Measurements from ENCODE around the gene CCSER1.

CCSER1 gene

GRCh38 chr4:90994851-90995574 is 867.8 kb downstream of the CCSER1 start:
- no peak overlapping the region for H3K4me3 ChIP-seq (ENCODE audit: control insufficient read depth, low read depth, low read length)
- TF ChIP-seq, protein P1, sequence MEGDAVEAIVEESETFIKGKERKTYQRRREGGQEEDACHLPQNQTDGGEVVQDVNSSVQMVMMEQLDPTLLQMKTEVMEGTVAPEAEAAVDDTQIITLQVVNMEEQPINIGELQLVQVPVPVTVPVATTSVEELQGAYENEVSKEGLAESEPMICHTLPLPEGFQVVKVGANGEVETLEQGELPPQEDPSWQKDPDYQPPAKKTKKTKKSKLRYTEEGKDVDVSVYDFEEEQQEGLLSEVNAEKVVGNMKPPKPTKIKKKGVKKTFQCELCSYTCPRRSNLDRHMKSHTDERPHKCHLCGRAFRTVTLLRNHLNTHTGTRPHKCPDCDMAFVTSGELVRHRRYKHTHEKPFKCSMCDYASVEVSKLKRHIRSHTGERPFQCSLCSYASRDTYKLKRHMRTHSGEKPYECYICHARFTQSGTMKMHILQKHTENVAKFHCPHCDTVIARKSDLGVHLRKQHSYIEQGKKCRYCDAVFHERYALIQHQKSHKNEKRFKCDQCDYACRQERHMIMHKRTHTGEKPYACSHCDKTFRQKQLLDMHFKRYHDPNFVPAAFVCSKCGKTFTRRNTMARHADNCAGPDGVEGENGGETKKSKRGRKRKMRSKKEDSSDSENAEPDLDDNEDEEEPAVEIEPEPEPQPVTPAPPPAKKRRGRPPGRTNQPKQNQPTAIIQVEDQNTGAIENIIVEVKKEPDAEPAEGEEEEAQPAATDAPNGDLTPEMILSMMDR (IDR thresholded peaks at IDR 0.05; ENCODE audit: control insufficient read depth, insufficient read depth, low read depth, low read length, missing control alignments), result no peak
- DNase-seq (ENCODE audit: low read depth), result no peak

DNA sequence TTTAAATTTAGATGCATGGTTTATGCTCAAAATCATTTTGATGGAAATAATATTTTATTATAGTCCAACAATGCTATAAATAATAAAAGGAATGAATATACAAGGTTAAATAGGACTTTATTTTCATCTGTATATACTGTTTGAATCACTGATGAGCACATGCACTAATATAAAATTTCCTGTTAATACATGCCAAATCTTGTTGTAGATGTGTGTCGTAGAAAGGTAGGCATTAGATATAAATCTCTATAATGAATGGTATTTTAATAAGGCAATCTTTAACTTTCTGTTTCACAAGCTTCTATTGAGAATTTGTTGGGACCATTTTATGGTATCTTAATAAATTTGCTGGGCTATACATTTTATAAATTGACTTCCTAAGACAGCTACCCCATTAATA is 868.8 kb downstream of the CCSER1 start:
- TF ChIP-seq, protein P1 (IDR thresholded peaks at IDR 0.05; ENCODE audit: control insufficient read depth, insufficient read depth, low read depth, low read length, missing control alignments), result no peak
- no peak for DNase-seq (ENCODE audit: low read depth)
- H3K4me3 ChIP-seq (ENCODE audit: control insufficient read depth, low read depth, low read length), result no peak overlapping the region

- TF ChIP-seq, protein P1 (IDR thresholded peaks at IDR 0.05; ENCODE audit: control insufficient read depth, insufficient read depth, low read depth, low read length, missing control alignments), result no peak
- no peak overlapping the region for H3K4me3 ChIP-seq (ENCODE audit: control insufficient read depth, low read depth, low read length)
- DNase-seq (ENCODE audit: low read depth), result no peak
These were observed 869.6 kb downstream of the CCSER1 start for GRCh38 chr4:90996813-90997212.

DNA sequence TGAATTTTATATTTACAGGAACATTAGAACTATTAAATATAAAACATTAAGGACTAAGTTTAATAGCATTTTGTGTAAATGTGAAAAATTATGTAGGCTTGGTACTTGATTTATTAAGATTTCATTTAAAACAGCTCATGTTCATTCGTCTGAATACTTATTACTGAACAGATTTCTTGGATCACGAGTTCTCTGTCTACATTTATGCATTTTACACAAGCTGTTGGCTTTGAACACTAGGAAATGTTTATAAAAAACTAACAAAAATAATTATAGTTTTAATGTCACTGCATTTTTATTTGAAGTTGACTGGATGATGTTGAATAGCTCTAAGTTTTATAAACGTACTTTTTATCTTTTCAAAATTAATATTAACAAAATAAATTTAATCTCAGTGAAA is 888.7 kb downstream of the CCSER1 start:
- no peak for DNase-seq (ENCODE audit: low read depth)
- H3K4me3 ChIP-seq (ENCODE audit: control insufficient read depth, low read depth, low read length), result no peak overlapping the region
- TF ChIP-seq, protein P1 (IDR thresholded peaks at IDR 0.05; ENCODE audit: control insufficient read depth, insufficient read depth, low read depth, low read length, missing control alignments), result no peak

GRCh38 chr4:91019513-91019912 is 892.3 kb downstream of the CCSER1 start:
- TF ChIP-seq, protein P1 (IDR thresholded peaks at IDR 0.05; ENCODE audit: control insufficient read depth, insufficient read depth, low read depth, low read length, missing control alignments), result no peak
- no peak for DNase-seq (ENCODE audit: low read depth)
- H3K4me3 ChIP-seq (ENCODE audit: control insufficient read depth, low read depth, low read length), result no peak overlapping the region

DNA sequence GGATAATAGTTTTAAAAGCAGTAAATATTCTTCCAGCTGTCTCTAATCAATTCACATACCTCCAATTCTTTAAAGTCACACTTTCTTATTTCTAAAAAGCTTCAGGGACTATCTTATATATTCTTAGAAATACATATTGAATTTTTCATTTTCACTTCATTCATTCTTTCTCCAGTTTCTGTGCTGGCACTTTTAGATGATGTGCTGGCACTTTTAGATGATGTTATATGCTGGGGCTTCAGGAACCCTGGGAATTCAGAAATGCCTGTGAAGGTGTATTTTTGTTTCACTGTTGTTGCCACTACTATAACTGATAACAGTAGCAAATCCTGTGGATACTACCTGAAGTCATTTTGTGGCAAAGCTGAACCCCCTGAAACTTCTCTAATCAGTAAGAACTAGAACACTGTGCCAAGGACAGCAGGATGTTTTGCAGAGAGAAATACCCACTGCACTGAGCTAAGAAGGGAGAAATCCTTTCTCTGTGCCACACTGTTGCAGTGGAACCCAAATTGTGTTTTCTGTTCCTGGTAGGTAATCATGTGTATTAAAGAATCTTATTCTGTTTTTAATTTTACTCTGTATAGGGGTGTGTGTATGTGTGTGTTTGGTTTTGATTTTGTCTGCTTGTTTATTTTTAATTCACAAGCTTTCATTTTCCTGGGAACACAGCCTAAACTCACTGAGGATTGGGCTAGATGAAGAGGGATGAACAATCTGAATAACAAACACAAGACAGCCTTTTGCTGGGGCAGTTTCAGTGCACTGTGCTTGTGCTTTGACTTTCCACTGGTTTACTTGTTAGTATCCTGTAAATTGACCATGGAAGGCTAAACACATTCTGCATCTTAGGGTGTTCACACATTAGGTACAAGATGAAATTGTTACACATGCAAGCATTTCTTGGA is 898.3 kb downstream of the CCSER1 start:
- DNase-seq (ENCODE audit: low read depth), result no peak
- TF ChIP-seq, protein P1 (IDR thresholded peaks at IDR 0.05; ENCODE audit: control insufficient read depth, insufficient read depth, low read depth, low read length, missing control alignments), result no peak
- no peak overlapping the region for H3K4me3 ChIP-seq (ENCODE audit: control insufficient read depth, low read depth, low read length)
